ENCODE results near the gene FASN.

GRCh38 chr17:82080789-82081464 lies 17.1 kb downstream of the FASN start:
- no peak for TF ChIP-seq CTCF (IDR thresholded peaks at IDR 0.05)
- TF ChIP-seq POLR2A (IDR thresholded peaks at IDR 0.05), result no peak
